BJ (cell line): Measurements from ENCODE around the gene ICE1. TPM values are rescaled to one million over a fixed set of nuclear protein-coding genes. Genes with fewer than 3 reads are reported as not detected.

ENCODE experiments used
- CTCF ChIA-PET: fragments of 350-600 bp; formaldehyde crosslinking; extraction: SDS; loops from one replicate; lab custom pipeline; 2021; ENCODE audit warnings: antibody characterized with exemption, inconsistent platforms; lab: Yijun Ruan, JAX
- POLR2A ChIA-PET: fragments of 300-600 bp; sonication (Branson Sonifier 250); formaldehyde crosslinking; extraction: SDS; loops from one replicate; lab custom pipeline; 2021; ENCODE audit warnings: antibody characterized with exemption; lab: Charles Lee
- DNase-seq: peaks from one replicate; pipeline ENCODE4 v3.0.0-alpha.2; 2011; ENCODE audit warnings: low read depth
- H3K27me3 ChIP-seq: 2 replicates; pipeline ENCODE4 v1.6.0; 2011; ENCODE audit warnings: low read length; ENCODE audit not compliant: control insufficient read depth, insufficient read depth
- H3K36me3 ChIP-seq: 2 replicates; pipeline ENCODE4 v1.5.1; 2011; ENCODE audit warnings: low read length; ENCODE audit not compliant: control insufficient read depth, insufficient read depth
- H3K4me3 ChIP-seq: 2 replicates; pipeline ENCODE4 v1.5.1; 2011; ENCODE audit warnings: low read depth, mild to moderate bottlenecking, control low read depth, low read length
- polyA minus RNA-seq: library from RNA; depleted of rRNA, polyadenylated mRNA; stranded (reverse); fragments of >200 nt; gene quantifications from 2 replicates; pipeline ENCODE4 v1.2.3, GENCODE V29; 2011; rRNA and poly(A)+ RNA removed
- polyA plus RNA-seq: library from polyadenylated mRNA; depleted of rRNA; stranded (reverse); fragments of >200 nt; gene quantifications from 2 replicates; pipeline ENCODE4 v1.2.3, GENCODE V29; 2011; rRNA removed
- TF ChIP-seq, protein P1 (sequence below): IDR thresholded peaks from 2 replicates; pipeline ENCODE4 v1.5.1; 2011; ENCODE audit warnings: low read depth, mild to moderate bottlenecking, control low read depth, inconsistent platforms, low read length, moderate library complexity; ENCODE audit not compliant: insufficient read depth

ICE1 gene, protein sequence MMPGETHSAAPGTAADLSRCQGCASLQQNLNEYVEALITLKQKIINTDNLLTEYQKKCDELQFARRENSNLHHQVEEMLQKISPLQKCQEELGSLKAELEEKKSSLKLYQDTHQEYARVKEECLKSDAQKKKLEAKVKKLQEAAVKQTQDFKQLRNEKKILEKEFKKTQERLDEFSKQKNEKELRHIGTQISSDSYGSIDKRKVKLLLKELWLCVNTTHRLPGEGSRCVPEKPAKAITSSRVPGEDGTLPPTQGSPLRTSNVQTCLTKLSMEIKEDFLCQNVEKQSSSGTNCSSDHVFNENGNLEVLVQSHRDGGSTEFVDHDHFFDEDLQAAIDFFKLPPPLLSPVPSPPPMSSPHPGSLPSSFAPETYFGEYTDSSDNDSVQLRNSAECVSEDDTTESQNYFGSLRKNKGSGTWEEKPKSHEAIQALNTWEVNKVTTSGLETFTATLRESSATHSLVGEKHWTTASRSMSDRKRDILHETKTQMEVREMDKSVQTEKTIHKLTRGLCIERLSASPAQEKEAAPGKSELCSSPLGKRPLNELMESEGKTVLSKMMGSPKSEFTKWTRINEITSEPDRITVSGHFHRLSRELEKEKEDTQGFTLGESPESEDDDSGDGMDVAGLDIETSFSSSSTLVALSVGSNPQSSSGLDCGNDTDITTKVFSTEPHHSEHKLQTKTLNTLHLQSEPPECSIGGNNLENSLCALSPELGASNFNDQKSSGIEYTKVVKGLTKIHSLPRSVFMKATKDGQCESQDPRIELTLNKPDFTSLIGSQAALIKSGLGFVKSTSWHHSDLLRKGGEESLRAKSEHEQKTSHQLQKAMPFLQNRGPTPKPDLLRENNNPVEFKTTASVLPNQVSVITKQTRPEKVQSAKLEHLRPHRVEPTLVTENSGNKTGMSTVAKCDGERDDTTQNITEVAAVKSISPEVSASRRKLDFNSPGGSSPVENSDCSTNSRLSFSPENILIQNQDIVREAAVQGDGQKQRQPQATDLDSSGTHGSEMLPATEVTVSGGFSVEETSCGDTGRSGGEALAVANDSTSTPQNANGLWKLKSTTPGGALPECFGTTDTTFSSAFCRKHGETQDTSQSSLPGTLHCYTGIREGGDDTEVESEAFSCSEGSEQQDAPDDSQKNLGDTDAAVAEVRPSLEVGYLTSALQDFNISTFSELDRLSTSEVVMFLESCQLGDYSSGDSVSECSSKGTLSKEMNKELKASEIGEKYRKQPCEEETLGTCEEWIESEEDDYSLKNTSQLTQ (N-terminal part only)
- 10.2 and 15.1 TPM in 2 replicates for polyA plus RNA-seq
- polyA minus RNA-seq = 19.8 and 22.5 TPM in 2 replicates

- ChIA-PET CTCF (interaction anchor here (1.2 to 6.6 kb wide), 8 partner anchors 10 to 542 kb away, joined by 3 to 76 read pairs (median 5); partner anchors contain the start of gene ADAMTS16), POLR2A (no interaction called here)
- Histone ChIP-seq H3K36me3 (no peaks in the 10 kb centered on the region), H3K4me3 (peak within 1 kb of the TSS; percentile 57), H3K27me3 (no peaks in the 10 kb centered on the region)
- peak; percentile 73 for DNase-seq
- TF ChIP-seq, protein P1, sequence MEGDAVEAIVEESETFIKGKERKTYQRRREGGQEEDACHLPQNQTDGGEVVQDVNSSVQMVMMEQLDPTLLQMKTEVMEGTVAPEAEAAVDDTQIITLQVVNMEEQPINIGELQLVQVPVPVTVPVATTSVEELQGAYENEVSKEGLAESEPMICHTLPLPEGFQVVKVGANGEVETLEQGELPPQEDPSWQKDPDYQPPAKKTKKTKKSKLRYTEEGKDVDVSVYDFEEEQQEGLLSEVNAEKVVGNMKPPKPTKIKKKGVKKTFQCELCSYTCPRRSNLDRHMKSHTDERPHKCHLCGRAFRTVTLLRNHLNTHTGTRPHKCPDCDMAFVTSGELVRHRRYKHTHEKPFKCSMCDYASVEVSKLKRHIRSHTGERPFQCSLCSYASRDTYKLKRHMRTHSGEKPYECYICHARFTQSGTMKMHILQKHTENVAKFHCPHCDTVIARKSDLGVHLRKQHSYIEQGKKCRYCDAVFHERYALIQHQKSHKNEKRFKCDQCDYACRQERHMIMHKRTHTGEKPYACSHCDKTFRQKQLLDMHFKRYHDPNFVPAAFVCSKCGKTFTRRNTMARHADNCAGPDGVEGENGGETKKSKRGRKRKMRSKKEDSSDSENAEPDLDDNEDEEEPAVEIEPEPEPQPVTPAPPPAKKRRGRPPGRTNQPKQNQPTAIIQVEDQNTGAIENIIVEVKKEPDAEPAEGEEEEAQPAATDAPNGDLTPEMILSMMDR = peak; percentile 11; the same call in 1 of the 2 replicates
These were observed at the start of gene ICE1 for GRCh38 chr5:5421961-5422818. TSS of gene ICE1 (plus strand) at chr5:5422677. CDS start at chr5:5422916, 239 bp downstream.

- no peaks in the 10 kb centered on the region for H3K27me3 ChIP-seq
- DNase-seq = no peak
- H3K36me3 ChIP-seq = no peaks in the 10 kb centered on the region
- POLR2A ChIA-PET = no interaction called here
- CTCF ChIA-PET = no interaction called here
- TF ChIP-seq, protein P1 = no peak
- no peak overlapping the region for H3K4me3 ChIP-seq
These were observed 49.5 kb upstream of the ICE1 start for GRCh38 chr5:5372930-5373329.

DNA sequence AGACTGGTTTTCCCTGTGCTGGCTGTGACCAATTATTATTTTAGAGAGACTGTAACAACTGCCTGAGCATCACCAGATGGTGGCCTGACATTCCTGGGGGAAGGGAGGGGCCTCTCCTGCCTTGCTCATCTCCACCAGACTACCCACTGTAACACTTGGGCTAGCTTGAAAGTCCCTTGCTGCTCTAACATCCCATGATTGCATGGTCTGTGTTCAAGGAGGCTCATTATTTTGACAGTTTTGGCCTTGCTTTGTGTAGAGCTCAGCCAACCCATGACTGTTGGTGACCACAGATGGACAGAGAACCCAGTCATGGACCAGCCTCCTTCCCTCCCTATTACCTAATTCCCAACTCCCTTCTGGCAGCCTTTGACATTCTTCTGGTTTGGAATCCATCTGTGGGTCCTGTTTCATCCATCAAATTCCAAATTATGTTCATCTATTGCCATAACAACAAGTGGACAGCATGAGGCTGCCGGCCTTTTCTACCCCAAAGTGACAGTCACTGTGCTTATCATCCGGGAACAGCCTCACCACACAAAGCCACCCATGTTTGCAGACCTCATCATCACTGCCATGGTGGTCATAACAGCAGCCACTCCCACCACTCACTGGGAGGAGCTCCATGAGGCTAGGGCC, 49.0 kb upstream of the ICE1 start:
- CTCF ChIA-PET = interaction anchor here (0.7 kb wide), 1 partner anchor 66 kb away, joined by 3 read pairs; no protein-coding TSS in a partner anchor
- no peak for DNase-seq

More for the DNA sequence above, 49.0 kb upstream of the ICE1 start:
- TF ChIP-seq, protein P1 = no peak
- POLR2A ChIA-PET = no interaction called here
- Histone ChIP-seq H3K36me3 (no peaks in the 10 kb centered on the region), H3K27me3 (no peaks in the 10 kb centered on the region), H3K4me3 (no peak overlapping the region)
